GM19328 (cell line): Measurements from ENCODE around the gene GPR63.

ENCODE experiments used
- ATAC-seq: cut with Tn5 transposase; IDR thresholded peaks from one replicate; pipeline ENCODE4 v1.9.1; 2021; ENCODE audit warnings: mild to moderate bottlenecking, moderate library complexity; ENCODE audit not compliant: unreplicated experiment

The GPR63 gene

GRCh38 chr6:96762599-96762998 lies 74.7 kb downstream of the GPR63 start:
- no peak for ATAC-seq

GRCh38 chr6:96761794-96762193 lies 75.5 kb downstream of the GPR63 start:
- no peak for ATAC-seq

GRCh38 chr6:96760153-96760687 lies 77.1 kb downstream of the GPR63 start:
- no peak for ATAC-seq

- ATAC-seq: no peak
These were observed 82.2 kb downstream of the GPR63 start for GRCh38 chr6:96755096-96755495.

GRCh38 chr6:96749891-96750290 lies 87.4 kb downstream of the GPR63 start:
- ATAC-seq: no peak
